A673 (cell line): ENCODE measurements around the gene CMTM7. TPM values are rescaled to one million over a fixed set of nuclear protein-coding genes. Genes with fewer than 3 reads are reported as not detected.
"Not testable (repeated sequence)": the region's sequence is repeated elsewhere in the genome, so short reads cannot be mapped to it uniquely, and the experiment has no call there.

ENCODE experiments used
- BruUV-seq: library from RNA; stranded (reverse); fragments of 400-500 nt; replicated peaks from 2 replicates; lab custom pipeline; 2021; lab: Mats Ljungman, UMichigan
- CTCF ChIA-PET: fragments of 300-600 bp; sonication (Branson Sonifier 250); formaldehyde crosslinking; loops from one replicate; lab custom pipeline; 2022; ENCODE audit warnings: antibody characterized with exemption; lab: Charles Lee
- POLR2A ChIA-PET: fragments of 300-600 bp; sonication (Branson Sonifier 250); formaldehyde crosslinking; loops from one replicate; lab custom pipeline; 2022; ENCODE audit warnings: antibody characterized with exemption; ENCODE audit not compliant: low non-redundant PET; lab: Charles Lee
- DNase-seq: peaks from one replicate; pipeline ENCODE4 v3.0.0-alpha.2; 2015; ENCODE audit warnings: low spot score
- H3K27ac ChIP-seq: fragments of 200-600 bp; sonication (generic); 2 replicates; pipeline ENCODE4 v1.5.1; 2016; ENCODE audit warnings: mixed run types, low read depth, mild to moderate bottlenecking, mixed read lengths, antibody characterized with exemption, low read length; ENCODE audit not compliant: poor library complexity, severe bottlenecking
- H3K27me3 ChIP-seq: fragments of 200-600 bp; sonication (generic); replicated peaks from 2 replicates; pipeline ENCODE4 v1.6.1; 2017; ENCODE audit warnings: mixed run types, low read depth, mild to moderate bottlenecking, mixed read lengths, antibody characterized with exemption, low read length; ENCODE audit not compliant: insufficient read depth, poor library complexity
- H3K36me3 ChIP-seq: fragments of 200-600 bp; sonication (generic); 2 replicates; pipeline ENCODE4 v1.6.1; 2016; ENCODE audit warnings: mixed run types, mild to moderate bottlenecking, mixed read lengths, antibody characterized with exemption, low read length; ENCODE audit not compliant: insufficient read depth, poor library complexity, severe bottlenecking
- H3K4me1 ChIP-seq: fragments of 200-600 bp; sonication (generic); 2 replicates; pipeline ENCODE4 v1.6.1; 2017; ENCODE audit warnings: mixed run types, mild to moderate bottlenecking, mixed read lengths, antibody characterized with exemption, low read length; ENCODE audit not compliant: insufficient read depth, poor library complexity, severe bottlenecking
- H3K4me3 ChIP-seq: fragments of 200-600 bp; sonication (generic); 2 replicates; pipeline ENCODE4 v1.5.1; 2016; ENCODE audit warnings: low read depth, mixed run types, mild to moderate bottlenecking, mixed read lengths, low read length; ENCODE audit not compliant: poor library complexity, severe bottlenecking
- H3K9me3 ChIP-seq: fragments of 200-600 bp; sonication (generic); 2 replicates; pipeline ENCODE4 v1.6.1; 2016; ENCODE audit warnings: mixed run types, low read depth, mild to moderate bottlenecking, mixed read lengths, antibody characterized with exemption, low read length; ENCODE audit not compliant: poor library complexity, severe bottlenecking
- CTCF ChIP-seq: fragments of 300-800, 200-600 bp; sonication (generic); conservative IDR thresholded peaks from 2 replicates; pipeline ENCODE4 v1.5.1; 2017; ENCODE audit warnings: low read depth, mild to moderate bottlenecking, antibody characterized with exemption, low read length, moderate library complexity, mixed read lengths
- EZH2 ChIP-seq: fragments of 200-600 bp; sonication (generic); IDR thresholded peaks from 2 replicates; pipeline ENCODE4 v1.6.1; 2017; ENCODE audit warnings: borderline replicate concordance, low read depth, mild to moderate bottlenecking, mixed read lengths, antibody characterized with exemption, low read length; ENCODE audit not compliant: poor library complexity, severe bottlenecking
- intact Hi-C: fragments of 100-400 bp; cut with micrococcal nuclease; formaldehyde crosslinking; loops from one replicate; pipeline ENCODE4 v1.10.0; 2022; ENCODE audit not compliant: unreplicated experiment
- total RNA-seq: library from RNA; stranded (reverse); gene quantifications from 2 replicates; pipeline ENCODE4 v1.2.3, GENCODE V29; 2021

Gene CMTM7
- total RNA-seq, 1 experiment from 2014 or later: not detected

GRCh38 chr3:32438596-32439344 is 47.1 kb downstream of the CMTM7 start:
- no peak for DNase-seq
- intact Hi-C loops: no loop called here
- ChIA-PET CTCF (no interaction called here), POLR2A (no interaction called here)
- no peaks in the 10 kb centered on the region for H3K36me3 ChIP-seq
- no peaks in the 10 kb centered on the region for H3K27me3 ChIP-seq
- H3K4me3 ChIP-seq: no peak overlapping the region
- no peaks in the 10 kb centered on the region for H3K9me3 ChIP-seq
- TF ChIP-seq CTCF (no peak), EZH2 (no peak)
- no peaks in the 10 kb centered on the region for H3K4me1 ChIP-seq
- BruUV-seq: no TSS peak
- H3K27ac ChIP-seq: no peak overlapping the region

- DNase-seq, intact Hi-C loops, H3K27ac ChIP-seq, H3K9me3 ChIP-seq, H3K27me3 ChIP-seq, H3K4me1 ChIP-seq, H3K4me3 ChIP-seq, BruUV-seq, CTCF ChIA-PET, H3K36me3 ChIP-seq: not testable (repeated sequence)
- POLR2A ChIA-PET: interaction anchor here (0.8 kb wide), 1 partner anchor 34 kb away, joined by 11 read pairs; no protein-coding TSS in a partner anchor
Measured at GRCh38 chr3:32439421-32439820, 47.8 kb downstream of the CMTM7 start.

GRCh38 chr3:32440611-32441350 is 49.1 kb downstream of the CMTM7 start:
- Histone ChIP-seq H3K9me3 (no peaks in the 10 kb centered on the region), H3K4me3 (no peak overlapping the region), H3K27ac (no peak overlapping the region), H3K27me3 (peaks cover 3% of the 10 kb centered on the region), H3K4me1 (no peaks in the 10 kb centered on the region), H3K36me3 (no peaks in the 10 kb centered on the region)
- CTCF ChIA-PET: no interaction called here
- POLR2A ChIA-PET: no interaction called here
- TF ChIP-seq EZH2 (no peak), CTCF (no peak)
- intact Hi-C loops: no loop called here
- no TSS peak for BruUV-seq
- DNase-seq: no peak
